Panc1 (cell line): ENCODE data around the gene QKI.

Experiments used
- POLR2AphosphoS5 ChIP-seq: IDR thresholded peaks from 2 replicates; pipeline ENCODE4 v1.6.1; 2012; ENCODE audit warnings: mild to moderate bottlenecking, low read depth, low read length, moderate library complexity
- TF ChIP-seq, protein P1 (sequence below): fragments of 450-650 bp; IDR thresholded peaks from 2 replicates; pipeline ENCODE4 v1.5.1; 2017; ENCODE audit warnings: mild to moderate bottlenecking

DNA sequence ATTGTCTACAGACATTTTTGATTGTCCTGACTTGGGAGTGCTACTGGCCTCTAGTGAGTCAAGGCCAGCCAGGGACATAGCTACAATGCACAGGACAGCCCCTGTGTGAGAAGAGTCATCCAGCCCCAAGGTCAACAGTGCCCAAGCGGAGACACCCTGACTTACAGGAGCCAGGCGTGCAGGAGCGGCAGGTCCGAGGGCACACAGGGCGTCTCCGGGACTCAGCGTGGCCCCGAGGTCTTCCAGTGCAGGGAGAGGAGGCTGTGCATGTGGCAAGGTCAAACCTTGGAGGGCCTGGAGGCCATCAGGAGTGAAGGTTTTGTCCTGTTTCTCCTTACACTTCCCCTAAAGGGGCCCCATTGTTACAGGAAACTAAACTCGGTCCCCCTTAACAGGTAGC, 41.3 kb upstream of the QKI start:
- TF ChIP-seq, protein P1, sequence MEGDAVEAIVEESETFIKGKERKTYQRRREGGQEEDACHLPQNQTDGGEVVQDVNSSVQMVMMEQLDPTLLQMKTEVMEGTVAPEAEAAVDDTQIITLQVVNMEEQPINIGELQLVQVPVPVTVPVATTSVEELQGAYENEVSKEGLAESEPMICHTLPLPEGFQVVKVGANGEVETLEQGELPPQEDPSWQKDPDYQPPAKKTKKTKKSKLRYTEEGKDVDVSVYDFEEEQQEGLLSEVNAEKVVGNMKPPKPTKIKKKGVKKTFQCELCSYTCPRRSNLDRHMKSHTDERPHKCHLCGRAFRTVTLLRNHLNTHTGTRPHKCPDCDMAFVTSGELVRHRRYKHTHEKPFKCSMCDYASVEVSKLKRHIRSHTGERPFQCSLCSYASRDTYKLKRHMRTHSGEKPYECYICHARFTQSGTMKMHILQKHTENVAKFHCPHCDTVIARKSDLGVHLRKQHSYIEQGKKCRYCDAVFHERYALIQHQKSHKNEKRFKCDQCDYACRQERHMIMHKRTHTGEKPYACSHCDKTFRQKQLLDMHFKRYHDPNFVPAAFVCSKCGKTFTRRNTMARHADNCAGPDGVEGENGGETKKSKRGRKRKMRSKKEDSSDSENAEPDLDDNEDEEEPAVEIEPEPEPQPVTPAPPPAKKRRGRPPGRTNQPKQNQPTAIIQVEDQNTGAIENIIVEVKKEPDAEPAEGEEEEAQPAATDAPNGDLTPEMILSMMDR, result no peak
- no peak for TF ChIP-seq POLR2AphosphoS5
